CD4-positive, alpha-beta T cell (primary cell): ENCODE results near the gene SPSB2. TPM values are rescaled to one million over a fixed set of nuclear protein-coding genes. Genes with fewer than 3 reads are reported as not detected.
A peak's percentile ranks its signal among the peaks of the same experiment; 100 is the strongest.

Experiments used
- ATAC-seq: fragments of 200-7000 bp; cut with Tn5 transposase; one replicate; pipeline ENCODE4 v1.10.0; 2022; ENCODE audit warnings: mild to moderate bottlenecking; ENCODE audit not compliant: poor library complexity
- CTCF ChIA-PET: fragments of 350-600 bp; sonication (Branson Sonifier 250); formaldehyde crosslinking; loops from one replicate; lab custom pipeline; 2021; ENCODE audit warnings: antibody characterized with exemption, inconsistent platforms; lab: Charles Lee
- POLR2A ChIA-PET: fragments of 350-600 bp; sonication (Branson Sonifier 250); formaldehyde crosslinking; loops from one replicate; lab custom pipeline; 2021; ENCODE audit warnings: antibody characterized with exemption, inconsistent platforms; lab: Charles Lee
- DNase-seq, 14 experiments: peaks; one replicate each; pipeline ENCODE4 v3.0.0-alpha.2; 2013 to 2020; ENCODE audit warnings: mixed read lengths in 2 of 14
- H3K27ac ChIP-seq, 2 donors: one replicate each; pipeline versions ENCODE4 v1.5.1 to v1.7.0; 2013; ENCODE audit warnings: low read length in 2 of 2, low read depth in 1 of 2, mild to moderate bottlenecking in 1 of 2
- H3K27me3 ChIP-seq, 2 experiments: 1 replicate in 1 of 2; 2 replicates in 1 of 2; pipeline versions ENCODE4 v1.6.1 to v1.7.0; 2013; ENCODE audit warnings: low read length in 2 of 2, control low read depth in 1 of 2, mild to moderate bottlenecking in 1 of 2, moderate library complexity in 1 of 2; ENCODE audit not compliant: insufficient read depth in 2 of 2, control insufficient read depth in 1 of 2
- H3K36me3 ChIP-seq: one replicate; pipeline ENCODE4 v1.6.1; 2013; ENCODE audit warnings: low read length, control low read depth; ENCODE audit not compliant: insufficient read depth
- H3K4me1 ChIP-seq: one replicate; pipeline ENCODE4 v1.6.1; 2013; ENCODE audit warnings: low read length, control low read depth; ENCODE audit not compliant: insufficient read depth
- H3K4me3 ChIP-seq: one replicate; pipeline ENCODE4 v1.5.1; 2013; ENCODE audit warnings: mild to moderate bottlenecking, low read length, moderate library complexity
- H3K9me3 ChIP-seq, 2 experiments: 1 replicate in 1 of 2; 2 replicates in 1 of 2; pipeline versions ENCODE4 v1.6.1 to v1.7.0; 2013; ENCODE audit warnings: low read length in 2 of 2, mild to moderate bottlenecking in 2 of 2, control low read depth in 1 of 2, moderate library complexity in 1 of 2; ENCODE audit not compliant: control insufficient read depth in 1 of 2, insufficient read depth in 1 of 2
- H3K27ac Mint-ChIP-seq: one replicate; pipeline ENCODE4 v1.8.0; 2020; ENCODE audit warnings: mixed read lengths
- H3K27me3 Mint-ChIP-seq: one replicate; pipeline ENCODE4 v1.8.0; 2021; ENCODE audit warnings: mixed read lengths
- H3K36me3 Mint-ChIP-seq: one replicate; pipeline ENCODE4 v1.8.0; 2021; ENCODE audit warnings: low read depth, mixed read lengths
- H3K4me1 Mint-ChIP-seq: one replicate; pipeline ENCODE4 v1.8.0; 2021; ENCODE audit warnings: low read depth, mixed read lengths
- H3K4me3 Mint-ChIP-seq: one replicate; pipeline ENCODE4 v1.8.0; 2020; ENCODE audit warnings: mild to moderate bottlenecking, mixed read lengths
- H3K9me3 Mint-ChIP-seq: one replicate; pipeline ENCODE4 v1.8.0; 2020; ENCODE audit warnings: mixed read lengths
- CTCF ChIP-seq: fragments of 200-600 bp; IDR thresholded peaks from one replicate; pipeline ENCODE4 v1.8.0; 2022; ENCODE audit warnings: antibody characterized with exemption, mild to moderate bottlenecking
- intact Hi-C, 2 experiments: fragments of 100-400 bp; cut with DNase I in 1 of 2; cut with micrococcal nuclease in 1 of 2; formaldehyde crosslinking; loops; one replicate each; pipeline versions ENCODE4 v1.15.1 to v1.9.0; 2023 to 2025; cut with DNase I, micrococcal nuclease
- total RNA-seq, 174 experiments: library from RNA in 2 of 174; stranded (reverse) in 2 of 174; gene quantifications; one replicate each; pipeline ENCODE4 v1.2.3 and lab custom pipeline; 2021 to 2026

Gene SPSB2
- total RNA-seq, 2 experiments from 2014 or later: 3.2 to 3.3 TPM

- DNase-seq: no peak
- POLR2A ChIA-PET: interaction anchor here (0.7 to 5.4 kb wide), 3 partner anchors 25 to 43 kb away, joined by 3 to 35 read pairs (median 35); partner anchors contain the start of genes C12orf57, RNU7-1 and SPSB2
- Histone ChIP-seq H3K4me3 (no peak overlapping the region), H3K36me3 (peaks cover 38% of the 10 kb centered on the region), H3K4me1 (peaks cover 32% of the 10 kb centered on the region), H3K27ac (peak overlapping the region in 1 of 2 donors; percentile 23), H3K9me3 (no peaks in the 10 kb centered on the region), H3K27me3 (no peaks in the 10 kb centered on the region)
- CTCF ChIA-PET: interaction anchor here (0.8 to 1.5 kb wide), 2 partner anchors 21 to 25 kb away, joined by 3 to 6 read pairs; no protein-coding TSS in a partner anchor
- intact Hi-C loops: no loop called here
- Mint-ChIP-seq H3K4me3 (peak overlapping the region; percentile 82), H3K4me1 (peaks cover 31% of the 10 kb centered on the region), H3K27me3 (no peaks in the 10 kb centered on the region), H3K36me3 (peaks cover 43% of the 10 kb centered on the region), H3K9me3 (no peaks in the 10 kb centered on the region), H3K27ac (peak overlapping the region; percentile 82)
- no peak for TF ChIP-seq CTCF
- no peak for ATAC-seq
These were observed 43.5 kb upstream of the SPSB2 start for GRCh38 chr12:6916426-6917200.

GRCh38 chr12:6915789-6916285 lies 42.7 kb upstream of the SPSB2 start:
- intact Hi-C loops: no loop called here
- ChIA-PET CTCF (interaction anchor here (1.5 to 3.2 kb wide), 2 partner anchors 25 to 44 kb away, joined by 6 to 24 read pairs; partner anchors contain the start of gene SPSB2), POLR2A (interaction anchor here (0.7 to 5.4 kb wide), 5 partner anchors 13 to 64 kb away, joined by 3 to 35 read pairs (median 18); partner anchors contain the start of genes C12orf57, CDCA3, RNU7-1 and SPSB2)
- H3K4me3 ChIP-seq: no peak overlapping the region
- H3K4me3 Mint-ChIP-seq: peak overlapping the region; percentile 82
- H3K27me3 ChIP-seq: no peaks in the 10 kb centered on the region
- ATAC-seq (no peak), DNase-seq (no peak)
- H3K9me3 Mint-ChIP-seq: no peaks in the 10 kb centered on the region
- TF ChIP-seq CTCF: no peak
- H3K36me3 Mint-ChIP-seq: peaks cover 40% of the 10 kb centered on the region
- H3K4me1 ChIP-seq: peaks cover 32% of the 10 kb centered on the region
- H3K4me1 Mint-ChIP-seq: peaks cover 31% of the 10 kb centered on the region
- peaks cover 32% of the 10 kb centered on the region for H3K36me3 ChIP-seq
- no peaks in the 10 kb centered on the region for H3K9me3 ChIP-seq
- H3K27ac ChIP-seq: peak overlapping the region in 1 of 2 donors; percentile 14
- H3K27ac Mint-ChIP-seq: peak overlapping the region; percentile 82
- H3K27me3 Mint-ChIP-seq: no peaks in the 10 kb centered on the region

- no peaks in the 10 kb centered on the region for H3K27me3 Mint-ChIP-seq
- Histone ChIP-seq H3K27me3 (no peaks in the 10 kb centered on the region), H3K36me3 (peaks cover 32% of the 10 kb centered on the region), H3K9me3 (no peaks in the 10 kb centered on the region), H3K27ac (peak overlapping the region; percentile 5 to 90), H3K4me3 (peak overlapping the region; percentile 65), H3K4me1 (peaks cover 32% of the 10 kb centered on the region)
- peak overlapping the region; percentile 94 for H3K4me3 Mint-ChIP-seq
- TF ChIP-seq CTCF: no peak
- no peaks in the 10 kb centered on the region for H3K9me3 Mint-ChIP-seq
- DNase-seq: peak in 1 of 14 experiments; percentile 53
- CTCF ChIA-PET: interaction anchor here (0.7 to 3.4 kb wide), 6 partner anchors 24 to 103 kb away, joined by 3 to 36 read pairs (median 5); partner anchors contain the start of genes C12orf57, LPCAT3, RNU7-1 and SPSB2
- peaks cover 40% of the 10 kb centered on the region for H3K36me3 Mint-ChIP-seq
- intact Hi-C loops: loop anchor here in 1 of 2 experiments (5.0 kb wide), 1 partner anchor 43 kb away; the partner anchor contains the start of gene SPSB2
- POLR2A ChIA-PET: interaction anchor here (0.7 to 5.4 kb wide), 17 partner anchors 10 to 422 kb away, joined by 3 to 35 read pairs (median 7); partner anchors contain the start of genes C12orf57, CD4, CDCA3 and COPS7A
- H3K27ac Mint-ChIP-seq: peak overlapping the region; percentile 82
- no peak for ATAC-seq
- H3K4me1 Mint-ChIP-seq: peaks cover 31% of the 10 kb centered on the region
These were observed 42.1 kb upstream of the SPSB2 start for GRCh38 chr12:6914947-6915788.
